Measurements from ENCODE around the gene NMT1.

NMT1 gene

DNA sequence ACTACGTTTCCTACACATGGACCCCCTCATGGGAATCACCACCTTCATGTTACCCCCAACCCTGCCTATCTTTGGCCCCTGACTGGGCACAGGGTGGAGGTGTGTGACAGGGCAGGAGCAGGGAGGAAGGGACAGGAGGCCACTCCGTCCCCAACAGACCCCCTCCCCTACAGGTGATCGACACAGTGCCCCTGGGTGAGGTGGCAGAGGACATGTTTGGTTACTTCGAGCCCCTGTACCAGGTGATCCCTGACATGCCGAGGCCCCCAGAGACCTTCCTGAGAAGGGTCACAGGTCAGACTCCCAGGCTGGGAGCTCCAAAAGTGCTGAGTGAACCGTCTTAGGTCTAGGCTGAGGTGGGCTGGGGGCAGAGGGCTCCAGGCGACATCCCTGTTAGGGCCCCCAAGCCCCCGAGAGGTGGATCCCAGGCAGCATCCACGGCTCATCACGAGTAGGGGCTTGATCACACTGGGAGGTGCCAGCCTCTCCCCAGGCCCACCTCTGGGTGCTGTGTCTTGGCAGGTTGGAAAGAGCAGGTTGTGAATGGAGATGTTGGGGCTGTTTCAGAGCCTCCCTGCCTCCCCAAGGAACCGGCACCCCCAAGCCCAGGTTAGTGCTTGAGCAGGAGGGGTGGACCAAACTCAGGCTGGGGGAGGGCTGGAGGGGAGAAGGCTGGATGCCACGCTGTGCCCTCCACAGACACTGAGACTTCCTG, 75.9 kb downstream of the NMT1 start:
- Histone ChIP-seq H3K4me3 (ENCODE audit: low read length) (no peak overlapping the region), H3K9me2 (replicated peaks; ENCODE audit: control insufficient read depth, low read length) (no peaks in the 10 kb centered on the region), H3K27me3 (ENCODE audit: control insufficient read depth, low read length) (no peaks in the 10 kb centered on the region), H3K36me3 (ENCODE audit: control insufficient read depth, low read length) (no peaks in the 10 kb centered on the region), H3K9me3 (ENCODE audit: control insufficient read depth, insufficient read depth, low read length) (no peaks in the 10 kb centered on the region), H3K4me1 (ENCODE audit: control insufficient read depth, low read length) (peaks cover 17% of the 10 kb centered on the region), H3K79me2 (ENCODE audit: control insufficient read depth, low read length) (no peaks in the 10 kb centered on the region), H4K20me1 (ENCODE audit: control insufficient read depth, insufficient read depth, low read depth, low read length) (no peaks in the 10 kb centered on the region), H3K27ac (ENCODE audit: low read depth, low read length) (no peak overlapping the region), H3F3A (ENCODE audit: control insufficient read depth, insufficient read depth) (peaks cover 10% of the 10 kb centered on the region; the same call in 1 of the 2 replicates), H3K4me2 (ENCODE audit: low read length) (peak overlapping the region; percentile 91; the same call in 1 of the 2 replicates)
- TF ChIP-seq, protein P1, sequence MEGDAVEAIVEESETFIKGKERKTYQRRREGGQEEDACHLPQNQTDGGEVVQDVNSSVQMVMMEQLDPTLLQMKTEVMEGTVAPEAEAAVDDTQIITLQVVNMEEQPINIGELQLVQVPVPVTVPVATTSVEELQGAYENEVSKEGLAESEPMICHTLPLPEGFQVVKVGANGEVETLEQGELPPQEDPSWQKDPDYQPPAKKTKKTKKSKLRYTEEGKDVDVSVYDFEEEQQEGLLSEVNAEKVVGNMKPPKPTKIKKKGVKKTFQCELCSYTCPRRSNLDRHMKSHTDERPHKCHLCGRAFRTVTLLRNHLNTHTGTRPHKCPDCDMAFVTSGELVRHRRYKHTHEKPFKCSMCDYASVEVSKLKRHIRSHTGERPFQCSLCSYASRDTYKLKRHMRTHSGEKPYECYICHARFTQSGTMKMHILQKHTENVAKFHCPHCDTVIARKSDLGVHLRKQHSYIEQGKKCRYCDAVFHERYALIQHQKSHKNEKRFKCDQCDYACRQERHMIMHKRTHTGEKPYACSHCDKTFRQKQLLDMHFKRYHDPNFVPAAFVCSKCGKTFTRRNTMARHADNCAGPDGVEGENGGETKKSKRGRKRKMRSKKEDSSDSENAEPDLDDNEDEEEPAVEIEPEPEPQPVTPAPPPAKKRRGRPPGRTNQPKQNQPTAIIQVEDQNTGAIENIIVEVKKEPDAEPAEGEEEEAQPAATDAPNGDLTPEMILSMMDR (IDR thresholded peaks at IDR 0.05; ENCODE audit: low read depth, low read length, poor library complexity, severe bottlenecking) = no peak
- no peak for TF ChIP-seq EZH2phosphoT487 (IDR thresholded peaks at IDR 0.05; ENCODE audit: borderline replicate concordance, low read length)

DNA sequence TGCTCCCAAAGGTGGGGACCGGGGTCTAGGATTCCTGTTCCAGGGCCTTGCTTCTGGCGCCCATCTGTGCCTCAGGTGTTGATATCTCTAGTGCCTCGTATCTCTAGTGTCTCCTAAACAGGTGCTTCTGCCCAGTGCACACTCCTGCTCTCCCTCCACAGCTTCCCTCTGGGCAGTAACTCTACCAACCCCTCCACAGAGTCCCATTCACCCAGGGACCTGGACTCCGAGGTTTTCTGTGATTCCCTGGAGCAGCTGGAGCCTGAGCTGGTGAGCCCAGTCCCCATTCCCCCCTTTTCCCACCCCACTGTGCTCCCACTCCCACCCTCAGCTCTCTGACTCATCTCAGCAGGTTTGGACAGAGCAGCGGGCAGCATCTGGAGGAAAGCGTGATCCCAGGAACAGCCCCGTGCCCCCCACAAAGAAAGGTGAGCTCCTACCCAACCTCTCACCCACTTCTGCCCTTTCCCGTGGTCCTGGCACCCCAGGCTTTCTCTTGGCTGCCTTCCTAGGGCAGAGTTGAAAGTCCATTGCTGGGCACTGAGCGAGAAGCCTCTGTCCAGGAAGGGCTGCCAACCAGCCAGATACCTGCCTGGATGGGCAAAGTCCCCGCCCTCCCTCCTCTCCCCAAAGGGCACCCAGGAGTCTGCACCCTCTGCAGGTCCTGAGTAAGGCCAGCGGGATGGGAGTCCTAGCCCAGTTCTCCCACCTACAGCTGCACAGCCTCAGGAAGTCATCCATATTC, 76.6 kb downstream of the NMT1 start:
- H3F3A ChIP-seq (ENCODE audit: control insufficient read depth, insufficient read depth) = peaks cover 10% of the 10 kb centered on the region; the same call in 1 of the 2 replicates
- H3K27ac ChIP-seq (ENCODE audit: low read depth, low read length) = no peak overlapping the region

DNA sequence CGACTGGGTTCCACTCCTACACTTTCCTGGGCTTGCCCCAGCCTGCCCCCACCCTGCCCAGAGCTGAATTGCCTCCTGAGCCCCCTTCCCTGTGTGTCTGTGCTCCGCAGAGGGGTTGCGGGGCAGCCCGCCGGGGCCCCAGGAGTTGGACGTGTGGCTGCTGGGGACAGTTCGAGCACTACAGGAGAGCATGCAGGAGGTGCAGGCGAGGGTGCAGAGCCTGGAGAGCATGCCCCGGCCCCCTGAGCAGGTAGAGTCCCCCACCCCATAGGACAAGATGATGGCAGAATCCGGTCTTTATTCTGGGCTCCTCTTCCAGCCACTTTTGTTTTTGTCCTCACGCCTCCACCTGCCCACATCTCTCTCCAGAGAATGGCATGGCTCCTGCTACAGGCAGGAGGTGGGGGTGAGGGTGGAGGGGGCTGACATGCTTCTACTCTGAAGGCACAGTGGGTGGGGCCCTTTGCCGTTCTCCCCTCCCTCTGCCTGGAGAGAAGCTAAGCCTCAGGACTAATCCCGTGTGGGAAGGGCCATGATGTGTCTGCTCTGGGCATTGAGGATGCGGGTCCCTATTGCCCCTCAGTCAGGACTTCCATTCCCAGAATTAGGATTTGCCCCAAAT, 77.9 kb downstream of the NMT1 start:
- Histone ChIP-seq H3K79me2 (ENCODE audit: control insufficient read depth, low read length) (no peaks in the 10 kb centered on the region), H3K4me1 (ENCODE audit: control insufficient read depth, low read length) (peaks cover 18% of the 10 kb centered on the region), H3F3A (ENCODE audit: control insufficient read depth, insufficient read depth) (peaks cover 6% of the 10 kb centered on the region; the same call in 1 of the 2 replicates), H3K4me3 (ENCODE audit: low read length) (no peak overlapping the region), H3K4me2 (ENCODE audit: low read length) (no peak overlapping the region), H3K27me3 (ENCODE audit: control insufficient read depth, low read length) (peaks cover 13% of the 10 kb centered on the region), H3K9me2 (replicated peaks; ENCODE audit: control insufficient read depth, low read length) (no peaks in the 10 kb centered on the region), H3K27ac (ENCODE audit: low read depth, low read length) (no peak overlapping the region), H4K20me1 (ENCODE audit: control insufficient read depth, insufficient read depth, low read depth, low read length) (no peaks in the 10 kb centered on the region), H3K36me3 (ENCODE audit: control insufficient read depth, low read length) (no peaks in the 10 kb centered on the region), H3K9me3 (ENCODE audit: control insufficient read depth, insufficient read depth, low read length) (no peaks in the 10 kb centered on the region)
- TF ChIP-seq EZH2phosphoT487 (IDR thresholded peaks at IDR 0.05; ENCODE audit: borderline replicate concordance, low read length) = no peak
- TF ChIP-seq, protein P1 (IDR thresholded peaks at IDR 0.05; ENCODE audit: low read depth, low read length, poor library complexity, severe bottlenecking) = no peak

More for the DNA sequence above, 76.6 kb downstream of the NMT1 start:
- Histone ChIP-seq H3K4me3 (ENCODE audit: low read length) (no peak overlapping the region), H4K20me1 (ENCODE audit: control insufficient read depth, insufficient read depth, low read depth, low read length) (no peaks in the 10 kb centered on the region), H3K27me3 (ENCODE audit: control insufficient read depth, low read length) (0 out of 2 replicates have a peak, but pooled peaks cover under 1% of the 10 kb centered on the region), H3K4me1 (ENCODE audit: control insufficient read depth, low read length) (peaks cover 14% of the 10 kb centered on the region), H3K9me2 (replicated peaks; ENCODE audit: control insufficient read depth, low read length) (no peaks in the 10 kb centered on the region), H3K36me3 (ENCODE audit: control insufficient read depth, low read length) (no peaks in the 10 kb centered on the region), H3K4me2 (ENCODE audit: low read length) (no peak overlapping the region), H3K79me2 (ENCODE audit: control insufficient read depth, low read length) (no peaks in the 10 kb centered on the region), H3K9me3 (ENCODE audit: control insufficient read depth, insufficient read depth, low read length) (no peaks in the 10 kb centered on the region)
- TF ChIP-seq, protein P1 (IDR thresholded peaks at IDR 0.05; ENCODE audit: low read depth, low read length, poor library complexity, severe bottlenecking) = no peak
- TF ChIP-seq EZH2phosphoT487 (IDR thresholded peaks at IDR 0.05; ENCODE audit: borderline replicate concordance, low read length) = no peak

All from DOHH2 (cell line).